ENCODE measurements around the gene KSR2.

DNA sequence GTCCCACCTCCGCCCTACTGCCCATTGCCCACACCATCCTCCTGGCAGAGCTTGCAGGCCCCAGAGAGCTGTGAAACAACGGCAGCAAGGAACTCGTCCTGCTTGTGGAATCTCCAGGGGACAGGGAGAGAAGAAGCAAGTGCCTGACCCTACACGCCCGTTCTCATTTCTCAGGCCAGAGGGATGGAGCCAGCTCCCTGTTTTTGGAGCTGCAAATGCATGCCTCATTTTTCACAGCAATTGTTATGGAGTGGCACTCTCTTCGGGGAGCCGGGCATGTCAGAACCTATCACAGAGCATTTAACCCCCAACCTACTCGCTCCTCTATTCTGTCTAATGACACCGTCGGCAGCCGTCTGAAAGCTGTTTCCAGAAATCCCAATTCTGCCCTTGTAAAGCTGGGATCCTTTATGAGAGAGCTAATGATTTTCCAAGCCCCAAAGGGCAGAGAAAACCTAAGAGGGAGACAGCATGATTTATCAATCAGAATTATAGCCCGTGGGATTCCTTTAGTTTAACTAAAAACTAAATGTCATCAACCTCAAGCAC is 385.0 kb downstream of the KSR2 start:
- TF ChIP-seq CTCF (IDR thresholded peaks at IDR 0.05) (no peak), POLR2AphosphoS5 (IDR thresholded peaks at IDR 0.05) (no peak), POLR2A (IDR thresholded peaks at IDR 0.05; ENCODE audit: low read depth) (no peak)
